Chondrocyte (in vitro differentiated cells): ENCODE results near the gene DTX3. TPM values are rescaled to one million over a fixed set of nuclear protein-coding genes. Genes with fewer than 3 reads are reported as not detected.

Source experiments
- DNase-seq: peaks from one replicate; pipeline ENCODE4 v3.0.0; 2021; ENCODE audit warnings: mixed read lengths, low spot score
- H3K27ac Mint-ChIP-seq: one replicate; pipeline ENCODE4 v1.8.0; 2021; ENCODE audit warnings: mild to moderate bottlenecking, moderate library complexity, mixed read lengths; ENCODE audit not compliant: unreplicated experiment
- H3K27me3 Mint-ChIP-seq: 2 replicates; pipeline ENCODE4 v1.8.0; 2021; ENCODE audit warnings: low read depth, mixed read lengths
- H3K36me3 Mint-ChIP-seq: 2 replicates; pipeline ENCODE4 v1.8.0; 2021; ENCODE audit warnings: low read depth, mixed read lengths
- H3K4me1 Mint-ChIP-seq: 2 replicates; pipeline ENCODE4 v1.8.0; 2021; ENCODE audit warnings: low read depth, mild to moderate bottlenecking, mixed read lengths
- H3K4me3 Mint-ChIP-seq: one replicate; pipeline ENCODE4 v1.8.0; 2021; ENCODE audit warnings: mild to moderate bottlenecking, moderate library complexity, mixed read lengths; ENCODE audit not compliant: unreplicated experiment
- H3K9me3 Mint-ChIP-seq: 2 replicates; pipeline ENCODE4 v1.8.0; 2021; ENCODE audit warnings: low read depth, mixed read lengths
- total RNA-seq: library from RNA; stranded (reverse); gene quantifications from 3 replicates; pipeline ENCODE4 v1.2.1, GENCODE V29; 2021
- TF ChIP-seq, protein P1 (sequence below): fragments of 200-600 bp; sonication (generic); IDR thresholded peaks from 2 replicates; pipeline ENCODE4 v1.5.0; 2021; ENCODE audit warnings: antibody characterized with exemption, mild to moderate bottlenecking, moderate library complexity

Gene DTX3
- total RNA-seq, 1 donor from 2014 or later: 29.8 TPM

- Mint-ChIP-seq H3K27me3 (peaks cover 24% of the 10 kb centered on the region), H3K36me3 (no peaks in the 10 kb centered on the region), H3K4me3 (no peak overlapping the region), H3K4me1 (no peaks in the 10 kb centered on the region), H3K27ac (no peak overlapping the region), H3K9me3 (peaks cover 12% of the 10 kb centered on the region)
- DNase-seq: no peak
- TF ChIP-seq, protein P1, sequence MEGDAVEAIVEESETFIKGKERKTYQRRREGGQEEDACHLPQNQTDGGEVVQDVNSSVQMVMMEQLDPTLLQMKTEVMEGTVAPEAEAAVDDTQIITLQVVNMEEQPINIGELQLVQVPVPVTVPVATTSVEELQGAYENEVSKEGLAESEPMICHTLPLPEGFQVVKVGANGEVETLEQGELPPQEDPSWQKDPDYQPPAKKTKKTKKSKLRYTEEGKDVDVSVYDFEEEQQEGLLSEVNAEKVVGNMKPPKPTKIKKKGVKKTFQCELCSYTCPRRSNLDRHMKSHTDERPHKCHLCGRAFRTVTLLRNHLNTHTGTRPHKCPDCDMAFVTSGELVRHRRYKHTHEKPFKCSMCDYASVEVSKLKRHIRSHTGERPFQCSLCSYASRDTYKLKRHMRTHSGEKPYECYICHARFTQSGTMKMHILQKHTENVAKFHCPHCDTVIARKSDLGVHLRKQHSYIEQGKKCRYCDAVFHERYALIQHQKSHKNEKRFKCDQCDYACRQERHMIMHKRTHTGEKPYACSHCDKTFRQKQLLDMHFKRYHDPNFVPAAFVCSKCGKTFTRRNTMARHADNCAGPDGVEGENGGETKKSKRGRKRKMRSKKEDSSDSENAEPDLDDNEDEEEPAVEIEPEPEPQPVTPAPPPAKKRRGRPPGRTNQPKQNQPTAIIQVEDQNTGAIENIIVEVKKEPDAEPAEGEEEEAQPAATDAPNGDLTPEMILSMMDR: no peak
Measured at GRCh38 chr12:57657744-57658143, 53.1 kb downstream of the DTX3 start.

- peaks cover 10% of the 10 kb centered on the region for H3K9me3 Mint-ChIP-seq
- no peak overlapping the region for H3K4me3 Mint-ChIP-seq
- no peaks in the 10 kb centered on the region for H3K36me3 Mint-ChIP-seq
- TF ChIP-seq, protein P1: no peak
- H3K4me1 Mint-ChIP-seq: no peaks in the 10 kb centered on the region
- no peak overlapping the region for H3K27ac Mint-ChIP-seq
- DNase-seq: no peak
- H3K27me3 Mint-ChIP-seq: peaks cover 22% of the 10 kb centered on the region
Measured at GRCh38 chr12:57658890-57659289, 54.3 kb downstream of the DTX3 start.

Other genes starting within 250 kb of the DTX3 start
- 43.4 to 61.8 TPM (median 46.5 TPM) in 3 replicates for gene R3HDM2, start 173.8 kb upstream of the DTX3 start, total RNA-seq
- not detected in 3 replicates for gene INHBC, start 170.0 kb upstream of the DTX3 start, total RNA-seq
- 0.77 to 8.5 TPM (median 8.4 TPM) in 3 replicates for gene INHBE, start 149.5 kb upstream of the DTX3 start, total RNA-seq
- gene GLI1, start 145.0 kb upstream of the DTX3 start, total RNA-seq: 6.2 to 8.3 TPM (median 6.8 TPM) in 3 replicates
- gene ARHGAP9, start 125.0 kb upstream of the DTX3 start, total RNA-seq: 2.9 to 3.1 TPM in 2 of 3 replicates, not detected in the other
- gene MARS1, start 116.8 kb upstream of the DTX3 start, total RNA-seq: 176 to 350 TPM (median 331 TPM) in 3 replicates
- 9.6 to 79.1 TPM (median 79.0 TPM) in 3 replicates for gene DDIT3, start 84.3 kb upstream of the DTX3 start, total RNA-seq
- gene MBD6, start 82.0 kb upstream of the DTX3 start, total RNA-seq: 66.9 to 86.5 TPM (median 78.4 TPM) in 3 replicates
- 104 to 117 TPM (median 112 TPM) in 3 replicates for gene DCTN2, start 57.6 kb upstream of the DTX3 start, total RNA-seq
- 2.6 to 5.1 TPM (median 3.5 TPM) in 3 replicates for gene KIF5A, start 54.8 kb upstream of the DTX3 start, total RNA-seq
- 27.9 to 33.1 TPM (median 30.5 TPM) in 3 replicates for gene PIP4K2C, start 13.6 kb upstream of the DTX3 start, total RNA-seq
- gene ARHGEF25, start 6.6 kb downstream of the DTX3 start, total RNA-seq: 29.0 to 30.6 TPM (median 29.5 TPM) in 3 replicates
- gene B4GALNT1, start 28.4 kb downstream of the DTX3 start, total RNA-seq: 20.8 to 21.8 TPM (median 21.4 TPM) in 3 replicates
- gene OS9, start 89.3 kb downstream of the DTX3 start, total RNA-seq: 284 to 337 TPM (median 290 TPM) in 3 replicates
- gene AGAP2, start 133.9 kb downstream of the DTX3 start, total RNA-seq: 1.9 to 3.1 TPM (median 1.9 TPM) in 3 replicates
- gene TSPAN31, start 140.2 kb downstream of the DTX3 start, total RNA-seq: 21.2 to 29.3 TPM (median 21.5 TPM) in 3 replicates
- 136 to 140 TPM (median 139 TPM) in 3 replicates for gene CDK4, start 147.5 kb downstream of the DTX3 start, total RNA-seq
- 17.3 to 22.1 TPM (median 21.8 TPM) in 3 replicates for gene MARCHF9, start 150.3 kb downstream of the DTX3 start, total RNA-seq
- 2.1 to 3.2 TPM (median 2.3 TPM) in 3 replicates for gene CYP27B1, start 162.3 kb downstream of the DTX3 start, total RNA-seq
- 25.2 to 33.6 TPM (median 26.8 TPM) in 3 replicates for gene METTL1, start 167.3 kb downstream of the DTX3 start, total RNA-seq
- 13.0 to 14.8 TPM (median 13.6 TPM) in 3 replicates for gene EEF1AKMT3, start 167.8 kb downstream of the DTX3 start, total RNA-seq
- gene TSFM, start 178.0 kb downstream of the DTX3 start, total RNA-seq: 17.8 to 21.3 TPM (median 19.9 TPM) in 3 replicates
- 4.8 to 6.0 TPM (median 5.6 TPM) in 3 replicates for gene AVIL, start 213.9 kb downstream of the DTX3 start, total RNA-seq
- gene CTDSP2, start 241.9 kb downstream of the DTX3 start, total RNA-seq: 113 to 124 TPM (median 123 TPM) in 3 replicates